Measurements from ENCODE around the gene WDR90.

The WDR90 gene

GRCh38 chr16:648781-649589 lies at the start of gene WDR90:
WDR90 (plus strand) TSS chr16:649365; CDS start chr16:649417, 52 bp downstream.
- Histone ChIP-seq H3K4me3 (peak within 1 kb of the TSS; percentile 81 to 84), H3K9me3 (no peaks in the 10 kb centered on the region), H3K4me1 (peaks cover 7 to 46% (median 23%) of the 10 kb centered on the region in 4 donors), H3K27me3 (no peaks in the 10 kb centered on the region), H3K27ac (peak within 1 kb of the TSS; percentile 82 to 90), H3K36me3 (peaks cover 0 to 32% (median 7%) of the 10 kb centered on the region in 3 donors)
- intact Hi-C loops (cut with DNase I; ENCODE audit: low total_unique reads), result no loop called here
- TF ChIP-seq CTCF (IDR thresholded peaks at IDR 0.05), result no peak
- DNase-seq, result peak; percentile 92 to 94

GRCh38 chr16:600781-601180 lies 48.4 kb upstream of the WDR90 start:
- Histone ChIP-seq H3K4me1 (peaks cover 0 to 5% (median 0%) of the 10 kb centered on the region in 4 donors), H3K36me3 (peaks cover 0 to 37% (median 9%) of the 10 kb centered on the region in 3 donors), H3K27ac (no peak overlapping the region), H3K27me3 (no peaks in the 10 kb centered on the region), H3K9me3 (no peaks in the 10 kb centered on the region), H3K4me3 (no peak overlapping the region)
- intact Hi-C loops (cut with DNase I; ENCODE audit: low total_unique reads), result no loop called here
- TF ChIP-seq CTCF (IDR thresholded peaks at IDR 0.05), result no peak
- DNase-seq, result no peak

- no peak for DNase-seq
- H3K4me1 ChIP-seq, result no peaks in the 10 kb centered on the region
- peaks cover 0 to 19% (median 4%) of the 10 kb centered on the region in 3 donors for H3K36me3 ChIP-seq
- no peak for TF ChIP-seq CTCF (IDR thresholded peaks at IDR 0.05)
- no peak overlapping the region for H3K27ac ChIP-seq
- intact Hi-C loops (cut with DNase I; ENCODE audit: low total_unique reads), result no loop called here
- no peak overlapping the region for H3K4me3 ChIP-seq
- H3K9me3 ChIP-seq, result no peaks in the 10 kb centered on the region
- H3K27me3 ChIP-seq, result no peaks in the 10 kb centered on the region
Observed at GRCh38 chr16:603933-604332, 45.2 kb upstream of the WDR90 start.

GRCh38 chr16:606656-607307 lies 42.4 kb upstream of the WDR90 start:
- Histone ChIP-seq H3K27ac (no peak overlapping the region), H3K36me3 (no peaks in the 10 kb centered on the region), H3K4me1 (peaks cover 0 to 4% (median 0%) of the 10 kb centered on the region in 4 donors), H3K4me3 (no peak overlapping the region), H3K9me3 (no peaks in the 10 kb centered on the region), H3K27me3 (no peaks in the 10 kb centered on the region)
- no peak for TF ChIP-seq CTCF (IDR thresholded peaks at IDR 0.05)
- no peak for DNase-seq
- intact Hi-C loops (cut with DNase I; ENCODE audit: low total_unique reads), result no loop called here

GRCh38 chr16:608019-608418 lies 41.1 kb upstream of the WDR90 start:
- H3K9me3 ChIP-seq, result no peaks in the 10 kb centered on the region
- intact Hi-C loops (cut with DNase I; ENCODE audit: low total_unique reads), result no loop called here
- no peak for TF ChIP-seq CTCF (IDR thresholded peaks at IDR 0.05)
- no peak overlapping the region for H3K27ac ChIP-seq
- DNase-seq, result no peak
- H3K4me3 ChIP-seq, result no peak overlapping the region
- no peaks in the 10 kb centered on the region for H3K27me3 ChIP-seq
- peaks cover 0 to 4% (median 0%) of the 10 kb centered on the region in 4 donors for H3K4me1 ChIP-seq
- H3K36me3 ChIP-seq, result no peaks in the 10 kb centered on the region
